Measurements from ENCODE around the gene IRAK2.
"Not testable (repeated sequence)": the region's sequence is repeated elsewhere in the genome, so short reads cannot be mapped to it uniquely, and the experiment has no call there.

Gene IRAK2

DNA sequence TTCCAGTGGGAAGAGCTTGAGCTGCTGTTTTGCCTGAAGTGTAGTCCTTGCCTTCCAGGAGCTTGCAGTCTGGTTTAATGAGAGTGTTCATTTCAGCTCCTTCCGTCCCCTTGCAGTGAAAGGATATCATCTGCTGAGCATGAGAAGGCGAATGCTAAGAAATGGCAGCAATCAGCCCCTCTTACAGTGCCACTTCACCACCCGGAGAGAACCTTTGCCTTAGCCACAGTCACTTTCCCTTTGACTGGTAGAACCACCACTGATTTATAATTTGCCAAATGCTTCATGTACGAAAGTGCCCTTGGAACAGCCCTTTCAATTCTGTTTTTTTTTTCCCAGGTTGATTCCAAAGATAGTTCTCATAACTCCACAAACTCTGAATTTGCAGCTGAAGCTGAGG is 95.1 kb downstream of the IRAK2 start:
- no peak for DNase-seq

DNA sequence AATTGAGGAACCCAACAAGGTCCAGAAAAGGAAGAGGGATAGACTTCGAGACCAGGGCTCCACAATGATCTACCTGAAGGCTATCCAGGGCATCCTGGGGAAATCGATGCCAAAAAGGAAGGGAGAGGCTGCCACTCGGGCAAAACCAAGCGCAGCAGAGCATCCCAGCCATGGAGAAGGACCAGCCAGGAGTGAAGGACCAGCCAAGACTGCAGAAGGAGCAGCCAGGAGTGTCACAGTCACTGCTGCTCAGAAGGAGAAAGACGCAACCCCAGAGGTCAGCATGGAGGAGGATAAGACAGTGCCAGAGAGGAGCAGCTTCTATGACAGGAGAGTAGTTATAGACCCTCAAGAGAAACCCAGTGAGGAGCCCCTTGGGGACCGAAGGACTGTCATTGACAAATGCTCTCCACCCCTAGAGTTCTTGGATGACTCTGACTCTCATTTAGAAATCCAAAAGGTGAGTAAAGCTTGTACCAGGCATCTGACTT is 95.5 kb downstream of the IRAK2 start:
- DNase-seq: no peak

DNA sequence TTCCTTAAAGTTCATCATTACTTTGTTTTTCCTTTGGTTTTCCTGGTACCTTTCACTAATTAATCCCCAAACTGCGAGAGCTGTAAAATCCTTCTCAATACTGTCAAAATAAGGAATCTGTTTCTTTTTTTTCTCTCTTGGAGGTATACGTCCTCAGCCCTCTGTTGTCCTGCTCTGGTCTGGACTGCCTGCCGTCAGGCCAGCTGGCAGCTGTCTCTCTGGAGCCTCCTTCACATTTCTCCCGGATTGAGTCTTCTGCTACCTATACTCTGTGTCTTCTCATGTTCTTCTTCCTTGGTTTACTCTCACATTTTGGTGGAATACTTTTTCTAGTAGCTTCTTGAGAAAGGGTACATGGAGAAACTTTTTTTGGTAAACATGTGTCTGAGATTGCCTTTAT is 97.3 kb downstream of the IRAK2 start:
- no peak for DNase-seq

DNA sequence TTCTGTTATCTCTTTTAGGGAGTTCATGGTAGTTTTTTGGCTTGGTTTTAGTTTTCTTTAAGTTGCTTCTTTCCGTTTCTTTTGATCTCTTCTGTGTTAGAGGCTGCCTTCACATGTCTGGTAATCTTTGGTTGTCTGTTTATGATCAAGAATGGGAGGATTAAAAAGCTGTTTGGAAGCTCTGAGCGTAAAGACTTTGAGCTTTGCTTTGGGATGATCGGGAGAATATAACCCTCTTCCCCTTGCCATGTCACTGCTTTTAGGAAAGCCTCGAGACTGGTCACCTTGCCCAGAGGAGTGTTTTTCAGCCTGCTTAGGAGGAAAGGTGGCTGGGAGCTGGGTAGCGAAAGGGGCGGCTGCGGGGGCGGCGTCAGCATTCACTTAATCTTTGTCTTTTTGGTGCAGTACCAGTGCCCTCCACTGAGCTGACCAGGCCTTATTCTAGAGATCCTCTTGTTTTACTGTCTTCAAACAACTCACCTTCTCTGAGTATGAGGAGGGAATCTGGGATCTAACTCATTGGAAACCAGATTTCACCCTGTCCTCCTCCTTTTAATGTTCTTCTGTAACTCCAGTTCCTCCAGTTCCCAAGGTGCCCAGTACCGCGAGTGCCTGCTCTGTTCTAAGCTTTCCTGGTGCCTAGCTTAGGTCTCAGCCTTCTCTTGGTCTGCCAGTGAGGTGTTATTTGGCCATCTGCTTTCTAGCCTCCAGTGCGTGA is 99.1 kb downstream of the IRAK2 start:
- DNase-seq: peak; percentile 76

DNA sequence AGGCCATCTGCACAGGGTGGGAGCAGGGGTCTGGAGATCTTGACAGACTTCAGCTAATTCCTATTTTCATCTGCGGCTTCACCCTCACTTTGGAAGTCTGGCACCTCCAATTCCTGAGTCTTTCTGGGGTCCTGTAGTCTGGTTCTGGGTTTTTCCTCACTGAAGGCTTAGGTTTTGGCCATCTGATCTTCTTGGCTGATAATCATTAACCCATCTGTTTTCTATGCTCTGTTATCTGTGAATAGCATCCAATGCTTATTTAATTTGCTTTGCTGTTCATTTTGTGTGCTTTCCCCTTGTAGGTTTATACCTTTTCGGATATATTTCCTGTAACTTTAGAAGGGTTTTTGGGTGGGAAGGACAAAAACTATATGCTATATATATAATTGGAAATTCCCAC is 101.1 kb downstream of the IRAK2 start:
- DNase-seq: no peak

DNA sequence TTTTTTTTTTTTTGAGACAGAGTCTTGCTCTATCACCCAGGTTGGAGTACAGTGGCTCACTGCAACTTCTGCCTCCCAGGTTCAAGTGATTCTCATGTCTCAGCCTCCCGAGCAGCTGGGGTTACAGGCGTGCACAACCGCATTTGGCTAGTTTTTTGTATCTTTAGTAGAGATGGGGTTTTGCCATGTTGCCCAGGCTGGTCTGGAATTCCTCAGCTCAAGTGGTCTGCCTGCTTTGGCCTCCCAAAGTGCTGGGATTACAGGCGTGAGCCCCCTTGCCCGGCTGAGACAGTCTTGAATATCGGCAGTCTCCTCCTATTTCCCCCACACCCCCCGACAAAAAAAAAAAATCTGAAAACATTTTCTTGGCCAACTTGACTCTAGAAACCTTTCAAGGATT is 102.2 kb downstream of the IRAK2 start:
- DNase-seq: not testable (repeated sequence)

DNA sequence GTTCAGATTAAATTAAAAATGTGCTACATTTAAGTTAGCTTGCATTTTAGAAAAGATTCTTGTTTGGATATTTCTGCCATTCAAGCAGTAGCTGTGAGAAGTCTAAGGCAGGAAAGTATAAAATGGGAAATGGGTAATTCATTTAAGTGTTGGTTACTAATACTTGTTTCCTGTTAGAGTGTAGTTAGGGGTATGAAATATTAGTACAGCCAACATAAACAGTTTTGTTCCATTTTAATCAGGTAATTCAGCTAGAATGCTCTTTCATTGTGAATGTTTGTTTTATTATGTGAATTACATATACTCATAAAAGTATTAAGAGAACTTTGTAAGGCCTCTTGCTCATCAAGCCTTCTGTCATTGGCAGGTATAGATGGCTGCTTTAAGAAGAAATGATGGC is 103.4 kb downstream of the IRAK2 start:
- DNase-seq: no peak

DNA sequence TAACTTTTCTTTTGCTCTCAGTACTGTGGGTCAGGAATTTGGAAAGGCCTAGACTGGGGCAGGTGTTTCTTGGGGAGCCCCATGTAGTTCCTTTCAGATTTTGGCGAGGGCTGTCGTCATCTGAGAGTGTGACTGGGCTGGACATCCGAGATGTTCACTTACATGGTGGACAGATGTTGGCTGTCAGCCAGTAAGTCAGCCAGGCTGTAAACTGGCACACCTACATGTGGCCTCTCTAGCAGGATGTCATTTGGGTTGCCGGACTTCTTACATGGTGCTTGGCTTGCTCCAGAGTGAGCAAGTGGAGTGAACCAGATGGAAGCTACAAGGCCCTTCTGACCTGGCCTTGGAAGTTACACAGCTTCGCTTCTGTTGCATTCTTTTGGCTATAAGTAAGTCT is 104.2 kb downstream of the IRAK2 start:
- no peak for DNase-seq

DNA sequence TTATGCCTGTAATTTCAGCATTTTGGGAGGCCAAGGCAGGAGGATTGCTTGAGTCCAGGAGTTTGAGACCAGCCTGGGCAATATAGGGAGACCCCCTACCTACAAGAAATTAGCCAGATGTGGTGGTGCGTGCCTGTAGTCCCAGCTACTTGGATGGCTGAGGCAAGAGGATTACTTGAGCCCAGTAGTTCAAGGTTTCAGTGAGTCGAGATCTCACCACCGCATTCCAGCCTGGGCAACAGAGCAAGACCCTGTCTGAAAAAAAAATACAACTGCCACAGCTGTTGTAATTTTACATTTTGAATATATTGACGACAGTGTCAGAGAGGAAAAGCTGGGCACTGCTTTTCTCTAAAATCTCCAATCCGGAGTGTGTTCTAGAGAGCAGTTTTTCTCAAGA is 104.7 kb downstream of the IRAK2 start:
- no peak for DNase-seq

DNA sequence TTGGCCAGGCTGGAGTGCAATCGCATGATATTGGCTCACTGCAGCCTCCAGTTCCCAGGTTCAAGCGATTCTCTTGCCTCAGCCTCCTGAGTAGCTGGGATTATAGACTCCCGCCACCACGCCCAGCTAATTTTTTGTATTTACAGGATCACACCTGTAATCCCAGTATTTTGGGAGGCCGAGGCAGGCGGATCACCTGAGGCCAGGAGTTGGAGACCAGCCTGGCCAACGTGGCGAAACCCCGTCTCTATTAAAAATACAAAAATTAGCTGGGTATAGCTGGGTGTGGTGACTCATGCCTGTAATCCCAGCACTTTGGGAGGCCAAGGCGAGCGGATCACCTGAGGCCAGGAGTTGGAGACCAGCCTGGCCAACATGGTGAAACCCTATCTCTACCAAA is 107.8 kb downstream of the IRAK2 start:
- not testable (repeated sequence) for DNase-seq

DNA sequence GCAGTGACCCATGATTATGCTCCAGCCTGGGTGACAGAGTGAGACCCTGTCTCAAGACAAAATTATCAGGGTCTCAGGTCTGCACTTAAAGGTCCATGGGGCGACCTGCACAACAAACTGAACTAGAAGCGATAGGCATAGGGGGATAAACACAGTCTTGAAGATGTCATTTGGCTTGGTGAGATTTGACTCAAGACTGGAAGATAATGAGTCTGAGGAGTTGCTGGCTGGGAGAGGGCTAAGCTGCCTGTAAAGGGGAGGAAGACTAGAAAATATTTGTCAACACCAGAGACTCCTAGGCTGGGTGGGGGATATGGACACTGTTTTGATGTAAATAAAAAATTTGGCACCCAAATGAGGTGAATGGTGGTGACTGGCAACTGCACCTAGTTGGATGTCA is 108.3 kb downstream of the IRAK2 start:
- DNase-seq: no peak

DNA sequence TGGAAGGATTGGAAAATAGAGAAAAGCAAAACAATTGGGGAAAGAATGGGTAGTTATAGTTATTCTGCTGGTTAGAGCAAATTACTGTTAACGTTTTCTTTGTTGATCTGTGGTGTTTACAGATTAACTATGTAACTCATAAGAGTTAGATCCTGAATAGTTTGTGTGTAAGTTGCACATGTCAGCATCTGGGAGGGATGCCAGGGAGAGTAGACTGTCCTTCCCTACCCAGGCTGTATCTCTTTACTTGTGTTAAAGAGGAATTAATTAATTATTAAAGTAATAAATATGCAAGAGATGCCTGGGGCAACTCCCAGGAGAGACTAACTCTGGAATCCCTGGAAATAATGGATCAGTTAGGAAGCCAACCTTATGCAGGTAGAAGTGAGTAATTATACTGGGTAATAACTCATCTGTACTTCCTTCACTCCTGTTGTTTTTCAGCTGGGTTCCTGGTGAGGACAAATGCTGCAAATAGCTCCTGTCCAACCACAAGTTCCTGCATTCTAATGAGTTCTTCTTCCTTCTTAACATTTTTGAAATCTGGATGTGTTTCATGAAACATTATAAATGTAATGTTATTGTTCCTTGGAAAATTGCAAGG is 109.1 kb downstream of the IRAK2 start:
- DNase-seq: no peak

DNA sequence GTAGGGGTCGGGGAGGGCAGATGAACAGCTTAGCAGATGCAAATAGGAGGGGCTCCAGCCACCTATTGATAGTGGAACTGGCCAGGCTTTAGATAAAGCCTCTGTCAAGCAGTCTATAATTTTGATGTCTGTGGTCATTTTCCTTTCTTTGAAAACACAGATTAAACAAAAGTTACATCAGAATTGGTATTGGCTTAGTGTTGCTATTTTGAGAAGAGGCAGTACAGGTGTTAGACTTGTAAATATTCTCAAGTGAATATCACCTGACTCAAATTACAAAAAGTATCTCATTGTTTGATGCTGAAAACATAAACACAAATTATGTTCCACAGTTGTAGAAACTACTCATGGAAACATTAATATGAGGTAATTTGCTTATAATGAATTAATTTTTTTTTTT is 109.9 kb downstream of the IRAK2 start:
- DNase-seq: no peak

DNA sequence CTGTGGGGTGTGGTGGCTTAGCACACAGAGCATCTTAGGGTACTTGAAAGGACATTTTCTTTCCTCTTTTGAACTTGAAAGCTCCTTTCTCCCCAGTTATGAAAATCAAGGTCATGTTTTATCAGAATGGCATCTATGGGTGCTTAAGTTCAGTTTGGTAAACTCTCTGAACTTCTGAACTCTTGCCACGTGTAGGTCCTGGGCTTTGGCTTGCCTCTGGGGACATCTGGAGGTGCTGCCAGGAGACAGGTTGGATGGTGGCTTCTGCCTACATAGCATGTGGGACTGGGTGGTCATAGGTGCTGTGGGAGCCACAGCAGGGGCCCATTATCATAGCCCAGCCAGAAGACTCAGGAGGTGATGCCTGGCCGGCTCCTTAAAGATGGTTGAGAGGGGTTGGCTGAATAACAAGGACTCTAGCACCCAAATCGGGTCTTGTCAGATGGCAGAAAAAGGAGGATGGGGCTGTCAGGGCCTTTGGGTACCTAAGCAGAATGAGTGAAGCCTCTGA is 112.5 kb downstream of the IRAK2 start:
- no peak for DNase-seq

DNA sequence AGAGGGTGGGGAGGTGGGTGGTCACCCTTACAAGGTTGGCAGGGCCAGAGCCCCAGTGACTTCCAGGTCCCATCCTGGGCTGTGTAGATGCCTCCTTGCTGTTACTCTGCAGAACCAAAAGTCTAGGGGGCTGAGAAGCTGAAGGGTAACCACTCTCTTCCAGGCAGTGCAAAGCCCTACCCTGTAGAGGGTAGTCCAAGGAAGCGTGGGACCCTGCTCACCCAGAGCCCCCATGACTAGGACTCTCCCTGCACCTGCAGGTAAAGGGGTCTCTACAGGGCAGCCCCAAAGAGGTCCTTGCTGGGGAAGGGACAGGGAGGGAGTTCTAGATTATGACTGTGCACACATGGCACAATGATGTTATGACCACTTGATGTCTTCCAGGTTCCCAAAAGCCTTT is 113.8 kb downstream of the IRAK2 start:
- no peak for DNase-seq

DNA sequence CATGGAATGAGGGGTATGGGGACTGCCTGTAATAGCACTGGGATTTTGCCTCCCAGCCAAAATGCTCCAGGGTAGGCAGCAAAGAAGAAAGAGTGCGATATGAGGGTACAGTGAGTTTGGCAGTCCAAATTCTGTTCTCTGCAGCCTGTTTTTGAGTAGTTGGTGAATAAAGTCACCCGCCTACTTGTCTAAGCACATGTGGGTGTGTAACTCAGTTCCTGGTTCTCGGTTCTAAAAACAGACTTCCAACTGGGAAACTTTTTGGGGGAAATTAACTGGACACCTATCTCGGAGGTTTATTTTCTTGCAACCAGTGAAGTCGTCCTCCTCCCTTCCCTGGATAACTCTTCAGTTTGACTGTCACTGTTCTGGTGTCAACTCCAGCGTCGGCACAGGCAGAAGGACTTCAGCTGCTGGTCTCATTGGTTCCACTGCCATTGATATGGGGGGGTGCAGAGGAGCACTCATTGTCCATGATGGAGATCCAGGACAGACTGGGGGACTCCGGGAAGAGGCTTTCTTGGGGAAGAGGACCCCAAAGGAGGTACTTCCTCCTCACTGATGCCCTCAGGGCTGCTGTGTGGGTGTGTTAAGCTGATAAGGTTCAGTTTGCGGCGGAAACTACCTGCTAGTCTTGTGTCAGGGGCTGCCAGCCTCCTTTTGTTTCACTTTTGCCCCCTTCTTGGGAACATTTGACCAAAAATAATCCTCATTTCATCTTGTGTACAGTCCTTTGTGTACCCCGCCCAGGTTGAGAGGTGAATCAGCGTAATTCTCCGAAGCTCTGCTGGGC is 114.9 kb downstream of the IRAK2 start:
- no peak for DNase-seq

DNA sequence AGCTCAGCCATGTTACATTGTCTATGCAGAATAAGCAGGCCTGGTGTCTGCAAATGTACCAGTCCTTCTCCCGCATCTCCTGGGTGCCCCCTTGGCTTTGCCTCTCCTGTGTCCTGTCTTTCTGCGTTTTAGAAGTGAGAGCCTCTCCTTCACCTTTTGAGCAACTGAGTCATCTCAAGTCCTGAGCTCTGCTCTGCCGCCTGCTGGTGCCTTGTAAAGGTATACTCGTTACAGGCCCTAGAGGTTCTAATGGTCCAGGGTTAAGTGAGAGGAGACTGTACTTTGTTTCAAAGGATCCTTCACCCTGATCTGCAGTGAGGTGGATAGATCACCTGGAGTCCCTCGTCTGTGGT is 115.4 kb downstream of the IRAK2 start:
- DNase-seq: peak; percentile 26

DNA sequence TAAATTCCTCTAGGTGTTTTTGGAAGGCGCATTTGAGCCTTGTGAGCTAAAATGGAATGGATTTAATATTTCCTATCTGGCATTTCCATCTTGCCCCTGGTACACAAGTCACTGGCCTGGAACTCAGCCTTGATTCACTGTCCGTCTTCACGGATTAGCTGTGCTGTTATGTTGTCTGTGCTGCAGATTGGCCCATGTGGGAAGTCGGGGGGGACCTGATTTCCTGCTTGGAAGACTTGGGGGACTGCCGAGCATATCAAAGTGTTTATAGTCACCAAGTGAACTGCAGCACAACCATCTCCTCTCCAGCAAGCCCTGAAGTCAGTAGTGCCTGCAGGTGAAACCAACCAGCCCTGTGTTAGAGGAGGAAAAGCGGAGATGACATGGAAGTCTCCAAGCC is 115.9 kb downstream of the IRAK2 start:
- DNase-seq: no peak

DNA sequence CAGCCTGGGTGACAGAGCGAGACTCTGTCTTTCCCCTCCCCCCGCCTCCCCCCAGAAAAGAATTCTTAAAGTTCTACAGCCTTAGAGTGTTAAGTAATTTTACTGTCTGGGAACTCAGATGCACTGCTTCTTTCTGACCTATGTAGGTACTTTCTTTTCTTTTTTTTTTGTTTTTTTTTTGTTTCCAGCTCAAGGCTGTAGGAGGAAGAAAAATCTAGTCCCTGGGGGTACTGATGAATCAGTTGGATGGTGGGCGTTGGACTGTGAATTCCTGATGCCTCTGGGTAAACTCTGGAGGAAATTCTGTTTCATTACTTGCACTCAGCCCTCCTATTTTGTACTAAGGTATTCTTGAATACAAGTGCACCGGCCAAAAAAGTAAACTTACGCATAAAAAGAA is 117.2 kb downstream of the IRAK2 start:
- no peak for DNase-seq

DNA sequence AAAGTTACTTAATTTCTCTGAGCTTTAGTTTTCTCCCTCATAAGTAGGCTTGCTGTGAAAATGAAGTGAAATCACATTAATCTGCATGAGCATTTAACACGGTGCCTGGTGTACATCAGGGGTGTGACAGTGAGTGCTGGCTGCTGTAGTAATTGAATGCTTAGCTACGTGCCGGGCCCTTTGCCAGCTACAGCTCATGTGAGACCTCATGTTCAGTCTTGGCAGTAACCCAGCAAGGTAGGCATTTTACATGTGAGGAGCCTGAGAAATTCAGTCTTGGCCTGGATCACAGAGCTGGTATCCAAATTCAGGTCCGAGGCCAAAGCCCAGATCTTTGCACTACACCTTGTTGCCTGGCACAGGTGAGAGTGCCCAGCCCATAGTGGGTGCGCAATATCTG is 118.9 kb downstream of the IRAK2 start:
- DNase-seq: no peak

DNA sequence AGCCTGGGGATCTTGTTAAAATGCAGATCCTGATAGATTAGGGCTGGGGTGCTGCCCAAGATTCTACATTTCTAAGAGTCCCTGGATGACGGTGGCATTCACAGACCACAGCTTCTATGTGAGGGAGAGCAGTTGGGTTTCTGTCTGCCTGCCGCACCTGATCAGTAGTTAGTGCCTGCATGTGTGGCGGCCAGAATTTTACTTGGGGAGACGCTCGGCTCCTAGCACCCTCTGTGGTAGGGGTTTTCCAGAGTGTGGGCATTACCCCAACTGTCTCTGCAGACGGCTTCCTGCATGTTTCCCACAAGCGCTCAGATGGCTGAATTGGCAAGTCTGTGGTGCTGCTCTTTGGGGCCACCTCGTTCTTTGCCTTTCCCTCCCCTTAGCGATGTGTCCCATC is 119.8 kb downstream of the IRAK2 start:
- peak; percentile 36 for DNase-seq

DNA sequence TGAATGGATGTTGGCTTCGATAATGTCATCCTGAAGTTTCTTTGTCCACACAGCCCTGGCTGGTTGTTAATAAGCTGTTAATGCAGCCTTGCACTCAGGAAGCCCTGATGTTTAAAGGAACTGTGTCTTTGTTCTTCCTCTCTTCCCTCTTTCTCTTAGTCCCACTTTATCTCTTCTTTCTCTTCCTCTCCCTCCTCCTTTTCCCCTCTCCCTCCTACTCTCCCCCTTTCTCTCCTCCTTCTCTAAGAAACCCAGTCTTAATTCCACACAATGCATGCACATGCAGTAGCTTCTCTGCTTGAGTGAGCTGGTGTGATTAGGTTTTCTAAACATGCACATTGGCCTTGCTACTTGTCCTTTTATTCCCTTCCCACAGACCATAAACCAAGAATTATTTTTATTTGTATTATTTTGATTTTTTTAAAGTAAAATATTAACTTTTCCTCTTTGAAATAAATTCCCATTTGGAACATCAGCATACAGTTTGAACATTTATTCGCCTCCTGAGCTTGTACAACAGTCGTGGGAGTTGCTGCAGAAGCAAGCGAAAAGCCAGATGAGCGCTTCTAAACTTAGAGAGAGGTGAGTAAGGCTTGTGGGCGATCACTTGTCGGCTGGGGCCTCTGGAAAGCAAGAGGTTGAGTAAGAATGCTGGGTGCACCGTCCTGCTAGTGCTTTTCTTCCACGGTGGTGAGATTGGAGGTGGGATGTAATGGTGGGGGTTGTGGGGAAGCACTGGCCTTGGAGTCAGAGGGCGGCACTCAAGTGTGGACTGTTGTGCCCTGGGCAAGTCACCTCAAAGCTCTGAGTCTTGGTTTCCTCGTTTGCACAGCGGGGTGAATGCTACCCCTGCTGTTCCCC is 120.8 kb downstream of the IRAK2 start:
- no peak for DNase-seq

DNA sequence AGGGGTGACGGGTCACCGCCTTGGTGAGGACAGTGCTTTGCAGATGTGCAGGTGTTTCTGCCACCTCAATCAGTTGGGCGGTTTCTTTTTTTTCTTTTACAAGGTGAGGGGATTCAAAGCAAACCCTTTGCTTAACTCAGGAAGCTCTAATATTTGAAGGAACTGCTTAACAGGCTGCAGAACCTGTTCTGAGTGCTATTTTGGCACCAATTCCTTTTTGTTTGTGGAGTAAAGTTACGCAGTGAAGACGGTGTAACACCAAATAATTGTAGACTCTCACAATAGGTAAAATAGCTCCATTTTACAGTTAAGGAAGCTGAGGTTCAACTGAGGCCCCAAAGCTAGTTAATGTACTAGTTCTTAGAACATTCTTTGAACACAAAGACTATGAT is 121.4 kb downstream of the IRAK2 start:
- DNase-seq: no peak

All from CD4-positive, alpha-beta T cell treated with Interleukin-6 for 4 hours (primary cell).